ENCODE measurements around the gene SECTM1. TPM values are rescaled to one million over a fixed set of nuclear protein-coding genes. Genes with fewer than 3 reads are reported as not detected.

SECTM1 gene
- total and polyA plus RNA-seq, 9 of the 15 experiments (the other 6 are each of a cell fraction or from before 2014, with no cell fraction given) = 0.11 to 0.46 (median 0.18) TPM; not detected in 6

DNA sequence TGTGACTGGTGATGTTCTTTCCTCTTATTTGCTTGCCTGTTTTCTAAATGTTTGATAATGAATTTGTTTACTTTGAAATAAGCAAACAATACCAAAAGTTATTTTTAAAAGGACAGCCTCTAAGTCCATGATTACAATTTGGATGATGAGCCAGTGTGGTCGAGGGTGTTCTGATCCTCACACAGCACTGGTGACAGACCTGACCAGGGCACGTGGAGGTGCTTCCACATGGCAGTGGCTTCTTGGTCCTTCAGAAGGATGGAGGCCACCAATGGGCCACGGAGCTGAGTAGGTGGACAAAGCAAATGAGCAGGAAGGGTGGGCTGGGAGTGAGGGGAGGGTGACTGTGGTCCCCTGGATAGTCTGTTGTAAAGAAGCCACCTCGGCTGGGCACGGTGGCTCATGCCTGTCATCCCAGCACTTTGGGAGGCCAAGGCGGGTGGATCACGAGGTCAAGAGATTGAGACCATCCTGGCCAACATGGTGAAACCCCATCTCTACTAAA, 21.3 kb upstream of the SECTM1 start:
- in situ Hi-C loops (cut with MboI) = loop anchor here (5.0 kb wide), 2 partner anchors 202 to 427 kb away; no protein-coding TSS in a partner anchor
- Histone ChIP-seq H3K9ac (ENCODE audit: insufficient read depth in 1 of 2, low read depth in 2 of 2, low read length in 2 of 2) (no peak overlapping the region), H3K27me3 (ENCODE audit: control insufficient read depth in 2 of 2, insufficient read depth in 2 of 2, low read length in 2 of 2) (no peaks in the 10 kb centered on the region), H3K36me3 (ENCODE audit: control insufficient read depth, insufficient read depth, low read length) (no peaks in the 10 kb centered on the region), H3K79me2 (ENCODE audit: control insufficient read depth, insufficient read depth, low read length) (no peaks in the 10 kb centered on the region), H4K20me1 (replicated peaks; ENCODE audit: control insufficient read depth, insufficient read depth, low read length) (no peaks in the 10 kb centered on the region), H3K4me2 (ENCODE audit: insufficient read depth, low read length) (no peak overlapping the region), H3K9me1 (ENCODE audit: control insufficient read depth, insufficient read depth, low read length) (no peaks in the 10 kb centered on the region), H2AFZ (ENCODE audit: low read depth, low read length) (0 out of 2 replicates have a peak overlapping the region, but pooled peaks have one; percentile 22), H3K4me1 (replicated peaks in 1 of 2; ENCODE audit: control insufficient read depth in 2 of 2, insufficient read depth in 2 of 2, low read length in 2 of 2) (peaks cover 7 to 52% of the 10 kb centered on the region in 2 experiments; a peak in 4 of 5 replicates), H3K4me3 (no peak overlapping the region), H3K27ac (ENCODE audit: extremely low read depth, low read depth, low read length) (no peak overlapping the region), H3K9me3 (replicated peaks; ENCODE audit: control insufficient read depth, insufficient read depth, low read depth, low read length) (no peaks in the 10 kb centered on the region)
- POLR2A ChIA-PET = interaction anchor here (3.9 kb wide), 1 partner anchor 12 kb away, joined by 27 read pairs; no protein-coding TSS in a partner anchor
- 31% methylated on average over 6 of the region's 7 CpGs for WGBS (ENCODE audit: insufficient coverage, low coverage, missing lambda C conversion rate)
- ATAC-seq = no peak
- DNase-seq (ENCODE audit: extremely low read depth in 1 of 4, low spot score in 3 of 4) = no peak
- intact Hi-C loops (cut with micrococcal nuclease) = loop anchor here (5.0 to 10.0 kb wide), 3 partner anchors 140 to 412 kb away; no protein-coding TSS in a partner anchor
- CTCF ChIA-PET (ENCODE audit: low intra/inter-chr PET ratio) = no interaction called here
- BruUV-seq (replicated peaks) = no TSS peak
- FAIRE-seq = no peak
- TF ChIP-seq POLR2H (tag; IDR thresholded peaks at IDR 0.05; ENCODE audit: low read depth) (no peak), ZNF197 (CRISPR knock-in tag; IDR thresholded peaks at IDR 0.05; ENCODE audit: low read depth) (no peak), ZNF354B (CRISPR knock-in tag; IDR thresholded peaks at IDR 0.05) (no peak), CBX2 (IDR thresholded peaks at IDR 0.05; ENCODE audit: insufficient read depth, low read length, poor library complexity, severe bottlenecking) (no peak), ZBTB17 (CRISPR knock-in tag; IDR thresholded peaks at IDR 0.05) (no peak), SLC30A9 (CRISPR knock-in tag; IDR thresholded peaks at IDR 0.05) (no peak), ILF3 (IDR thresholded peaks at IDR 0.05; ENCODE audit: borderline replicate concordance) (no peak), NR2C2 (CRISPR knock-in tag; IDR thresholded peaks at IDR 0.05) (no peak), NR2C2 (tag; IDR thresholded peaks at IDR 0.05) (no peak)
- TF ChIP-seq, protein P1, sequence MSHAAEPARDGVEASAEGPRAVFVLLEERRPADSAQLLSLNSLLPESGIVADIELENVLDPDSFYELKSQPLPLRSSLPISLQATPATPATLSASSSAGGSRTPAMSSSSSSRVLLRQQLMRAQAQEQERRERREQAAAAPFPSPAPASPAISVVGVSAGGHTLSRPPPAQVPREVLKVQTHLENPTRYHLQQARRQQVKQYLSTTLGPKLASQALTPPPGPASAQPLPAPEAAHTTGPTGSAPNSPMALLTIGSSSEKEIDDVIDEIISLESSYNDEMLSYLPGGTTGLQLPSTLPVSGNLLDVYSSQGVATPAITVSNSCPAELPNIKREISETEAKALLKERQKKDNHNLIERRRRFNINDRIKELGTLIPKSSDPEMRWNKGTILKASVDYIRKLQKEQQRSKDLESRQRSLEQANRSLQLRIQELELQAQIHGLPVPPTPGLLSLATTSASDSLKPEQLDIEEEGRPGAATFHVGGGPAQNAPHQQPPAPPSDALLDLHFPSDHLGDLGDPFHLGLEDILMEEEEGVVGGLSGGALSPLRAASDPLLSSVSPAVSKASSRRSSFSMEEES (CRISPR knock-in tag; IDR thresholded peaks at IDR 0.05) = no peak
- TF ChIP-seq, protein P2, sequence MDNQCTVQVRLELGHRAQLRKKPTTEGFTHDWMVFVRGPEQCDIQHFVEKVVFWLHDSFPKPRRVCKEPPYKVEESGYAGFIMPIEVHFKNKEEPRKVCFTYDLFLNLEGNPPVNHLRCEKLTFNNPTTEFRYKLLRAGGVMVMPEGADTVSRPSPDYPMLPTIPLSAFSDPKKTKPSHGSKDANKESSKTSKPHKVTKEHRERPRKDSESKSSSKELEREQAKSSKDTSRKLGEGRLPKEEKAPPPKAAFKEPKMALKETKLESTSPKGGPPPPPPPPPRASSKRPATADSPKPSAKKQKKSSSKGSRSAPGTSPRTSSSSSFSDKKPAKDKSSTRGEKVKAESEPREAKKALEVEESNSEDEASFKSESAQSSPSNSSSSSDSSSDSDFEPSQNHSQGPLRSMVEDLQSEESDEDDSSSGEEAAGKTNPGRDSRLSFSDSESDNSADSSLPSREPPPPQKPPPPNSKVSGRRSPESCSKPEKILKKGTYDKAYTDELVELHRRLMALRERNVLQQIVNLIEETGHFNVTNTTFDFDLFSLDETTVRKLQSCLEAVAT (IDR thresholded peaks at IDR 0.05) = no peak
- TF ChIP-seq, protein P3, sequence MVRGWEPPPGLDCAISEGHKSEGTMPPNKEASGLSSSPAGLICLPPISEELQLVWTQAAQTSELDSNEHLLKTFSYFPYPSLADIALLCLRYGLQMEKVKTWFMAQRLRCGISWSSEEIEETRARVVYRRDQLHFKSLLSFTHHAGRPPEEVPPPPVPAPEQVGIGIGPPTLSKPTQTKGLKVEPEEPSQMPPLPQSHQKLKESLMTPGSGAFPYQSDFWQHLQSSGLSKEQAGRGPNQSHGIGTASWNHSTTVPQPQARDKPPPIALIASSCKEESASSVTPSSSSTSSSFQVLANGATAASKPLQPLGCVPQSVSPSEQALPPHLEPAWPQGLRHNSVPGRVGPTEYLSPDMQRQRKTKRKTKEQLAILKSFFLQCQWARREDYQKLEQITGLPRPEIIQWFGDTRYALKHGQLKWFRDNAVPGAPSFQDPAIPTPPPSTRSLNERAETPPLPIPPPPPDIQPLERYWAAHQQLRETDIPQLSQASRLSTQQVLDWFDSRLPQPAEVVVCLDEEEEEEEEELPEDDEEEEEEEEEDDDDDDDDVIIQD (CRISPR knock-in tag; IDR thresholded peaks at IDR 0.05) = no peak
- TF ChIP-seq, protein P4, sequence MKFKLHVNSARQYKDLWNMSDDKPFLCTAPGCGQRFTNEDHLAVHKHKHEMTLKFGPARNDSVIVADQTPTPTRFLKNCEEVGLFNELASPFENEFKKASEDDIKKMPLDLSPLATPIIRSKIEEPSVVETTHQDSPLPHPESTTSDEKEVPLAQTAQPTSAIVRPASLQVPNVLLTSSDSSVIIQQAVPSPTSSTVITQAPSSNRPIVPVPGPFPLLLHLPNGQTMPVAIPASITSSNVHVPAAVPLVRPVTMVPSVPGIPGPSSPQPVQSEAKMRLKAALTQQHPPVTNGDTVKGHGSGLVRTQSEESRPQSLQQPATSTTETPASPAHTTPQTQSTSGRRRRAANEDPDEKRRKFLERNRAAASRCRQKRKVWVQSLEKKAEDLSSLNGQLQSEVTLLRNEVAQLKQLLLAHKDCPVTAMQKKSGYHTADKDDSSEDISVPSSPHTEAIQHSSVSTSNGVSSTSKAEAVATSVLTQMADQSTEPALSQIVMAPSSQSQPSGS (CRISPR knock-in tag; IDR thresholded peaks at IDR 0.05) = no peak
- TF ChIP-seq, protein P5, sequence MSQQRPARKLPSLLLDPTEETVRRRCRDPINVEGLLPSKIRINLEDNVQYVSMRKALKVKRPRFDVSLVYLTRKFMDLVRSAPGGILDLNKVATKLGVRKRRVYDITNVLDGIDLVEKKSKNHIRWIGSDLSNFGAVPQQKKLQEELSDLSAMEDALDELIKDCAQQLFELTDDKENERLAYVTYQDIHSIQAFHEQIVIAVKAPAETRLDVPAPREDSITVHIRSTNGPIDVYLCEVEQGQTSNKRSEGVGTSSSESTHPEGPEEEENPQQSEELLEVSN (IDR thresholded peaks at IDR 0.05; ENCODE audit: borderline replicate concordance in 1 of 2, extremely low read depth in 1 of 2, insufficient read depth in 1 of 2, insufficient read length in 1 of 2, low read depth in 1 of 2, low read length in 1 of 2, poor library complexity in 1 of 2, severe bottlenecking in 1 of 2) = no peak
